Sigmoid colon (tissue), 4 donors: ENCODE measurements around the gene TEX53.

Source experiments
- CTCF ChIP-seq, 4 experiments: fragments of 450-650 bp in 3 of 4; fragments of 200-600 bp in 1 of 4; IDR thresholded peaks; one replicate each; pipeline ENCODE4 v1.5.1; 2016 to 2019; ENCODE audit warnings: antibody characterized with exemption in 4 of 4, mild to moderate bottlenecking in 3 of 4, moderate library complexity in 2 of 4
- POLR2AphosphoS5 ChIP-seq, 4 donors: sonication (generic); formaldehyde crosslinking; IDR thresholded peaks; one replicate each; pipeline ENCODE4 v1.6.1; 2017; ENCODE audit warnings: antibody characterized with exemption in 4 of 4

- no peak for TF ChIP-seq CTCF (IDR thresholded peaks at IDR 0.05)
- no peak for TF ChIP-seq POLR2AphosphoS5 (IDR thresholded peaks at IDR 0.05)
Measured at GRCh38 chr9:114643001-114643400, 14.6 kb downstream of the TEX53 start.
